NCI-H526 (cell line): Measurements from ENCODE around the gene UBE3A.
A peak's percentile ranks its signal among the peaks of the same experiment; 100 is the strongest.
"Not testable (repeated sequence)": the region's sequence is repeated elsewhere in the genome, so short reads cannot be mapped to it uniquely, and the experiment has no call there.

Source experiments
- DNase-seq, 2 experiments: peaks; one replicate each; lab custom pipeline; 2025; lab: John Stamatoyannopoulos, UW

UBE3A gene

DNA sequence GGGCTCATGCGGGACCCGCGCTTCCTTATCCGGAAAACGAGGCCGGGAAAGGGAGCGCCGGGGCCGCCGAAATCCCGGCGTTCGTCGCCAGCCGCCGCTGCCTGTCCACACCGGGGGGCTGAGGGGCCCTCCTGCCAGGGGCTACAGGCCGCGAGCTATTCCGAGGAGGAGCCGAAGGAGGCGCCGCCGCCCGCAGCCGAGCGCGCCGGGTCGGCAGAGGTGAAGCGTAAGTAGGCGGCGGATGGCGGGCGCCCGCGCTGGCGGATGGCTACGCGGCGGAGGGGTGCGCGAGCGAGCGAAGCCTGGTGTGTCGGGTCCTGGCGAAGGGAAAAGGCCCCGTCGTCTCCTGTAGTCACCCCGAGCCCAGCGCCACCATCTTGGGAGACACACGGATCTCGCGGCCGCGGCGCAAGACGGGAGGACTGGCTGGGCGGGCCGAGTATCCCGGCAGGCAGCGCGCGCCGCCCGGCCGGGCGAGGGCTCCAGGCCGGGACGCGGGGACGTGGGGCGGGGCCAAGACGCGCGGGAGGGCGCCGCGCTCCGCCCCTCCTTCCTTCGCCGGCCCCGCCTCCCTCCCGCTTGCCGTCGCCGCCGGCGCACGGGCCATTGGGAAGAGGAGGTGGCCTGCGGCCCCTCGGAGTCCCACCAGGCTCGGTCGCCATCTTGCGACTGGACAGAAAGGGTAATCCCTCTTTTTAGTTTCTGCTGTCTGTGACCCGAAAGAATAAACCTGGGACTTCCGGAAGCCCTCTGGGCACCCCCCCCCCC lies at the start of gene UBE3A:
Gene UBE3A, minus strand, starts transcription at position 424 of the 768 bp plus-strand sequence. CDS start 29,917 bp downstream, outside the sequence.
- DNase-seq: peak; percentile 60 to 96

GRCh38 chr15:25487226-25487884 lies 48.5 kb upstream of the UBE3A start:
- DNase-seq: no peak

DNA sequence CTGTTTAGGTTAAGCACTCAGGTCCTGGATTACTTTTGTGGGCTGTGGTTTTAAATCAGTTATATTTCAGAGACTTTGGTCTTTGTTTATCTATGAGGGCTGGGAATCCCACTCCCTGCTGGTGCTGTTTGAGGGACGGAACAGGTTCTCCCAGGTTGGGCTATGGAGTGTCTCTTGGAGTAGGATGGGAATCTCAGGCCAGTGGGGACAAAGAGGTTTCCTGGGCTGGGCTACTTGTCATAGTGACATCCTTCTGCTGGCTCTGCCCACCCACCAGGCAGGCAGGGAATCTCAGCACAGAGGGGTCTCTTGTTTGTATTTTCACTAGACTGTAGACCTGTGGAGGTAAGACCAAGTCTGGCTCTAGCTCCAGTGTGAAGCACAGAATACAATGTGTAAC lies 47.2 kb upstream of the UBE3A start:
- DNase-seq: no peak

DNA sequence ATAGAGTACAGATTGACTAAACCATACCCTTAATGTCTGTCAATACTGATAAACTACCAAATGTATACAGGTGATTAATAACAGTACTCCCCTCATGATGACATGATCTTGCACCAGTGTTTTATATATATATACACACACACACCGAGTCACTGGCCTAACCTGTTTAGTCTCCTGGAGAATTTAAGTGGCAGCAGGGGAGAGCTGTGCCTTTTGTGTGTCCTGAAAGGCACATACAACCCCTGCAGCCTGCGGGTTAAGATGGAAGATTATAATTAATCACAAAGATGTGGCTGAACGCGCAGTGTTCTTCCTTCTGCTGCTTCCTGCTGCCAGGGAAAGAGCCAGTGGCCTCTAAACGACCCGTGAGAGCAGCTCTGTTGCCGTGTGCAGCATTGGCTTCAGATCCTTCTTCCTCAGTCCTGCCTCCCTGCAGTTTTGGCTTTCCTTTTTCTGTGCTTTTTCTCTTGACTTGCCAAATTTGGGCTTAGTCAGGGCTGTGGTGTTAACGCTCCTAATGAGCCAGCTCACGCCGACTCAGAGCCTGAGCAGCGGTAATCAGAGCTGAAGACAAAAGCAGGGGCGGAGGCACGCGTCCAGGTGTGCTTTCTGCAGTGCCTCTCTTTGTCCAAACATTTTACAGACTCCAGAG lies 42.5 kb upstream of the UBE3A start:
- DNase-seq: peak in 1 of 2 experiments; percentile 45

- DNase-seq: no peak
Measured at GRCh38 chr15:25478313-25478712, 39.5 kb upstream of the UBE3A start.

GRCh38 chr15:25477816-25478215 lies 39.0 kb upstream of the UBE3A start:
- DNase-seq: no peak

- DNase-seq: no peak
Measured at GRCh38 chr15:25474251-25474650, 35.4 kb upstream of the UBE3A start.

- DNase-seq: no peak
Measured at GRCh38 chr15:25470230-25470629, 31.4 kb upstream of the UBE3A start.

GRCh38 chr15:25469377-25469776 lies 30.6 kb upstream of the UBE3A start:
- no peak for DNase-seq

DNA sequence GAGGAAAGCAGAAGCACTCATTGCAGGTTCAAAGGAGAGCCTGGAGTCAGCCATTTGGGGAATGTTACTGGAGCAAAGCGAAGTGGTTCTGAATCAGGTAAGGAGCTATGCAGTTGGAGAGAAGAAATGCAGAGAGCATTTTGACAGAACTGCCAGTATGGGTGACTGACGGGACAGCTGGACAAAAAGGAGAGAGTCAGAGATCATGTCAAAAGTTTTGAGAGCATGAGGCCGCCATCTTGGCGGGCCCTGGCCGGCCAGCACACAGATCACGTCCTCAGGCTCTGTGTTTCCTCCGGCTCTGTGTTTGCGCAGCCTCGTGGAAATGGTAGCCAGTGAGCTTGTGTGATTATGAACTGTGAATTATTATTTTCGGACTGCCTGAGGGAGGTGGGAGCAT lies 29.8 kb upstream of the UBE3A start:
- no peak for DNase-seq

DNA sequence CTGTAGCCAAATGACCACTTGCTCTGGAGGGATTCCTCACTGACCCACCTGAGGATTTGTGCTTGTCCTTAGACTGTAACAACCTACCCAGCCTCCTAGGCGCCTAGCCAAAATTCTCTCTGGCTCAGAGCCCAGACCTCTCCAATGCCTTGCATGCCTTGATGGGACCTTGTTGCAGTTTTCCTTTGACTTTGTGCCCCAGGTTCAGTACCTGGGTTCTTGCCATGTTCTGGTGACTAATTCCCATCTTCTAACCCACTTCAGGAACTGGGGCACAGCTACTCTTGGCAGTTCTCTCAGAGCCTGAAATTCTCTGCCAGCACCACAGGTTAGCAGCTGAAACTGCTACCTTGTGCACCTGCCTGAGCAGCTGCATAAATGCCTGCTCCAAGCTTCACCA lies 27.0 kb upstream of the UBE3A start:
- no peak for DNase-seq

DNA sequence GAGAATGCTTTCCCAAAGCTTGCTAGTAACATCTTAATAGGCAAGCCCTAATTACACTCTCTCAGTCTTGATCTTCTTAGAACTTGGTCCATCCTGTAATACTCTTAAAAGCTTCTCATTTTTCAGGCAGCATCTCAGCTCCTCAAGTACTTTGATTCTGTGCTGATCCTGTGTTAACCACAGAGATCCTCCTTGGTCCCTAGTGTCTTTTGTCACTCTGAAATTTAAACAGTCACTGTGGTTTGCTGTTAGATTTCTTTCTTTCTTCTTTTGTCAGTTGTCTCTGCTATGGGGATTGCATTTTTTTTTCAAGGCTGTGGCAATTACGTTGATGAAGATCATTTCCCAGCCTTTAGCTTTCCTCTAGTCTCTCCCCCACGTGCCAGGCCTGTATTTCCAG lies 26.0 kb upstream of the UBE3A start:
- no peak for DNase-seq

GRCh38 chr15:25464383-25464782 lies 25.6 kb upstream of the UBE3A start:
- no peak for DNase-seq

DNA sequence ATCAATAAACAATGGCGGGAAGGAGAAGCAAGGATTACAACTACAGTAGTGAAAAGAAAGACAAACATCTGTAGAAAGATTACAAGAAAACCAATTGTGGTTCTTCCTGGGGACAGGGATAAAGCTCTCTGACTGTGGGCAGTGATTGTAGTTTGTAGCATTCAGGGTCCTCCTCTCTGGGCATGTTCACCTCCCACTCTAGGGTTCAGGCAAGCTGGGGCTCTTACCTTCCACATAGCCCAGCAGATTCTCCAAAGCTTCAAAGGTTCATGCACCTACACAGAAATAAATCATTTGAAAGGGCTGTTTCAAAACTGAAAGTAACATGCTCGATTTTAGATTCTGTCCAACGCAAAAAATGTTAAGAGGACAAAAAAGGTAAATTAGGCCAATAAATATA lies 17.4 kb upstream of the UBE3A start:
- DNase-seq: no peak

DNA sequence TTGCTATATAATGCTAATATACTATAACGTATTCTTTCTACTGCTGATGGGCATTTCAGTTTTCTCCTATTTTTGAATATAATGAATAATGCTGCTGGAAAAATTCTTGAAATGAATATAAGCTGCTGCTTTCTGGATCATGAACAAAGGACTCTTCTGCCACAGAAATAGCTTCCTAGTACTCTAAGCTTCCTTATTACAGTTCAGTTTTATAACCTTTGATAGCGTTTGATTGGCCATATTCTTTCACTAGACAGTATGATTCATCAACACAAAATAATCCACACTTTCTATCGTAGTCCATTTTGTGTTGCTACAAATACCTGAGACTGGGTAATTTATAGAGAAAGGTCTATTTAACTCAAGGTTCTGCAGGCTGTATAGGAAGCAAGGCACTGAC lies 16.4 kb upstream of the UBE3A start:
- DNase-seq: no peak

GRCh38 chr15:25454771-25455170 lies 15.9 kb upstream of the UBE3A start:
- no peak for DNase-seq

DNA sequence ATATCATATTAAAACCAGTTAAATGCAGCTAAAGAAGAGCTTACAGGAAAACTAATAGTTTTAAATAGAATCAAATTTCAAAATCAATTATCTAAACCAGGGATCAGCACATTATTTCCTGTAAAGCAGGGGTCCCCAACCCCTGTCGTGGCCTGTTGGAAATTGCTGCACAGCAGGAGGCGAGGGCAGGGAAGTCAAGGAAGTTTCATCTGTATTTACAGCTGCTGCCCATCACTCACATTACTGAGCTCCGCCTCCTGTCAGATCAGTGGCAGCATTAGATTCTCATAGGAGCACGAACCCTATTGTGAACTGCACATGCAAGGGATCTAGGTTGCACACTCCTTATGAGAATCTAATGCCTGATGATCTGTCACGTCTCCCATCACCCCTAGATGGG lies 14.4 kb upstream of the UBE3A start:
- DNase-seq: not testable (repeated sequence)

DNA sequence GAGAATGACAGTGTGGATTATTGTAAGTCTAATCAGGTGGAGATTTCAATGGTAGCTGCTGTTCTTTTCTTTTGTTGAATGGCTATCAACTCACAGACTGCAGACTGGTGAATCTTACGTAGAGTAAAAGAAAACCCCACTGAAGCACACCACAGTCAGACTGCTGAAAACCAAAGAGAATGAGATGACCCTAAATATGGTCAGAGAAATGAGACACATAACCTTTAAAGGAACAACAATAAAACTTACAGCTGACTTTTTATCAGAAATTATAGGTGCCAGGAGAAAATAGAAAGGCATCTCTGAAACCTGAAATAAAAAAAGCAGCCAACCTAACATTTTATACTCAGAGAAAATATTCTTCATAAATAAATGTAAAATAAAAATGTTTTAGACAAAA lies 12.7 kb upstream of the UBE3A start:
- no peak for DNase-seq

GRCh38 chr15:25450163-25450562 lies 11.3 kb upstream of the UBE3A start:
- DNase-seq: no peak

GRCh38 chr15:25446076-25446475 lies 7.3 kb upstream of the UBE3A start:
- DNase-seq: no peak

- DNase-seq: no peak
Measured at GRCh38 chr15:25445412-25445811, 6.6 kb upstream of the UBE3A start.

DNA sequence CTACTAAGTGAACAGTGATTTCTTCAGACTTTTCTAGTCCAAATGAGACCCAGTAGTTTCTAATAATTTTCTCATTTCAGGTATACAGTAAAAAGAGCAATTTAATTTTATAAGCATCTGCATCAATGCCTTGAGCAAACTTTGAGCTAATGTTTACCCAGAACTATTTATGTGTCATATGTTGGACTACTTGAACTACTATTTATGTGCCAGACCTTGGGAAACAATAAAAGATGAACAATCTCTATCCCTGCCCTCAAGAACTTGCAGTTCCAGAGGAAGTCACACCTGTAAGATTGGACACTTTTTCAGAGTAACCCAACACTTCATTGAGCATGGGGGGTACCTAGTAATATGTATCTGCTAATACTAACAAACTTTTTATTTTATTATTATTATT lies 2.3 kb upstream of the UBE3A start:
- DNase-seq: no peak

- no peak for DNase-seq
Measured at GRCh38 chr15:25439369-25439836, 579 bp upstream of the UBE3A start.
